Lower lobe of right lung (tissue), 2 donors: ENCODE measurements around the gene DCPS. TPM values are rescaled to one million over a fixed set of nuclear protein-coding genes. Genes with fewer than 3 reads are reported as not detected.

Source experiments
- ATAC-seq, 2 donors: fragments of 200-7000 bp; cut with Tn5 transposase; one replicate each; pipeline ENCODE4 v1.9.1; 2020 to 2022; ENCODE audit warnings: mild to moderate bottlenecking in 2 of 2, moderate library complexity in 2 of 2
- DNase-seq: peaks from one replicate; pipeline ENCODE4 v3.0.0-alpha.2; 2020
- H3K27ac ChIP-seq: fragments of 200-600 bp; one replicate; pipeline ENCODE4 v1.8.0; 2022
- H3K27me3 ChIP-seq: fragments of 200-600 bp; one replicate; pipeline ENCODE4 v1.8.0; 2022; ENCODE audit warnings: low read depth
- H3K36me3 ChIP-seq: fragments of 200-600 bp; one replicate; pipeline ENCODE4 v1.8.0; 2022; ENCODE audit warnings: mild to moderate bottlenecking
- H3K4me1 ChIP-seq: fragments of 200-600 bp; one replicate; pipeline ENCODE4 v1.8.0; 2022
- H3K4me3 ChIP-seq: fragments of 200-600 bp; one replicate; pipeline ENCODE4 v1.8.0; 2022; ENCODE audit warnings: mild to moderate bottlenecking
- H3K9me3 ChIP-seq: fragments of 200-600 bp; one replicate; pipeline ENCODE4 v1.8.0; 2022
- intact Hi-C: fragments of 100-400 bp; cut with DNase I; formaldehyde crosslinking; loops from one replicate; pipeline ENCODE4 v1.11.0; 2022
- total RNA-seq: library from RNA; stranded (reverse); fragmentation: NEBNext Ultra II Directional; extraction: Animal tissue kit (Norgen Biotek cat#: 25700); gene quantifications from one replicate; pipeline ENCODE4 v1.2.1, GENCODE V29; 2021
- TF ChIP-seq, protein P1 (sequence below): fragments of 200-600 bp; IDR thresholded peaks from one replicate; pipeline ENCODE4 v1.8.0; 2022; ENCODE audit warnings: antibody characterized with exemption, mild to moderate bottlenecking
- donor health status: DM: no; HTN: yes; CAD: no; lungs with severe emphysema.

DCPS gene
- total RNA-seq, 1 donor from 2014 or later = 14.7 TPM

DNA sequence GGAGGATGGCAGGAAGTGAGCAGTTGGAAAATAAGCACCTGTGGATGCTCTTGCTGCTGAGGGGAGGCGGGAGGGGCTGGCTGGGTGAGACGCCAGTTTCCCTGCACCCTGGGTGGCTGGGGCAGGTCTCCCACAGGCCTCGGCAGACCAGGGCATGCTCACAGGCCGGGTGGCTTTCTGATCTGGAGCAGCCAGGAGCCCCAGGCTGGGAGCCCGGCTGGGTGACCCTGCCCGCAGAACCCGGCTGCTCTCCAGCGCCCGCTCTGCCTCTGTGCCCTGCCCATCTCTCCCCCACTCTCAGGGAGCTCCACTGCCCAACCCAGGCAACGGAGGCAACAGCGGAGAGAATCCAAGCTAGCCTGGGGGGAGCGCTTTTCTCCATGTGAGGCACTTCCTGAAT lies 24.6 kb downstream of the DCPS start:
- Histone ChIP-seq H3K27me3 (no peaks in the 10 kb centered on the region), H3K27ac (no peak overlapping the region), H3K36me3 (peaks cover 25% of the 10 kb centered on the region), H3K4me3 (no peak overlapping the region), H3K4me1 (peaks cover 8% of the 10 kb centered on the region), H3K9me3 (no peaks in the 10 kb centered on the region)
- TF ChIP-seq, protein P1, sequence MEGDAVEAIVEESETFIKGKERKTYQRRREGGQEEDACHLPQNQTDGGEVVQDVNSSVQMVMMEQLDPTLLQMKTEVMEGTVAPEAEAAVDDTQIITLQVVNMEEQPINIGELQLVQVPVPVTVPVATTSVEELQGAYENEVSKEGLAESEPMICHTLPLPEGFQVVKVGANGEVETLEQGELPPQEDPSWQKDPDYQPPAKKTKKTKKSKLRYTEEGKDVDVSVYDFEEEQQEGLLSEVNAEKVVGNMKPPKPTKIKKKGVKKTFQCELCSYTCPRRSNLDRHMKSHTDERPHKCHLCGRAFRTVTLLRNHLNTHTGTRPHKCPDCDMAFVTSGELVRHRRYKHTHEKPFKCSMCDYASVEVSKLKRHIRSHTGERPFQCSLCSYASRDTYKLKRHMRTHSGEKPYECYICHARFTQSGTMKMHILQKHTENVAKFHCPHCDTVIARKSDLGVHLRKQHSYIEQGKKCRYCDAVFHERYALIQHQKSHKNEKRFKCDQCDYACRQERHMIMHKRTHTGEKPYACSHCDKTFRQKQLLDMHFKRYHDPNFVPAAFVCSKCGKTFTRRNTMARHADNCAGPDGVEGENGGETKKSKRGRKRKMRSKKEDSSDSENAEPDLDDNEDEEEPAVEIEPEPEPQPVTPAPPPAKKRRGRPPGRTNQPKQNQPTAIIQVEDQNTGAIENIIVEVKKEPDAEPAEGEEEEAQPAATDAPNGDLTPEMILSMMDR = no peak
- DNase-seq (no peak), ATAC-seq (no peak)
- intact Hi-C loops = no loop called here

- Histone ChIP-seq H3K4me3 (no peak overlapping the region), H3K9me3 (no peaks in the 10 kb centered on the region), H3K36me3 (peaks cover 27% of the 10 kb centered on the region), H3K27me3 (no peaks in the 10 kb centered on the region), H3K4me1 (peaks cover 8% of the 10 kb centered on the region), H3K27ac (no peak overlapping the region)
- intact Hi-C loops = no loop called here
- ATAC-seq (no peak), DNase-seq (no peak)
- TF ChIP-seq, protein P1 = no peak
Observed at GRCh38 chr11:126328938-126329643, 25.2 kb downstream of the DCPS start.

DNA sequence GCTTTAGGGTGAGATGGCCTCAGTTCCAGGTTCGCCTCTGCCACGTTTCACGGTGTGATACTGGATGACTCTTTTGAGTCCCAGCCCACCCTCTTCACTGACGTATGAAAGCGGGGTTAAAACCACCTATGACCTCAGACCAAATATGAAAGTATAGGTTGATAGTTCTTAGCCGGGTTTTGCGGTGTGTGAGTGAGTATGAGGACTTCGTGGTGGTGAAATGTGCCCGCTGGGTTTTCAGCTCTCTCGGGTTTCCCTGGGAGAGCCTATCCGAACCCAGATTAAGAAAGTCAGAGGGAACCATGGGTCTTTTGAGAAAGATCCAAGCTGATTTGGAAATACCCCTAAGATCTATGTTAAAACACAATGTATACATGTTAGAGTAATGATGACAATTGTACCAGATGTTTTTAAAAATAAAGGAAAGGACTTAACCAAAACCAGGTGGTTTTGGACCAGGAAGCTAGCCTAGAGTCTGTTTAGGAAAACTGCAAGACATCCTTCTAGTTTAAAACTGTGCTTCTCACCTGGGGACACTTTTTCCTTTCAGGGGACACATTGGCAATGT lies 25.9 kb downstream of the DCPS start:
- Histone ChIP-seq H3K9me3 (no peaks in the 10 kb centered on the region), H3K27ac (no peak overlapping the region), H3K27me3 (no peaks in the 10 kb centered on the region), H3K36me3 (peaks cover 32% of the 10 kb centered on the region), H3K4me1 (peaks cover 8% of the 10 kb centered on the region), H3K4me3 (no peak overlapping the region)
- DNase-seq (no peak), ATAC-seq (no peak)
- intact Hi-C loops = no loop called here
- TF ChIP-seq, protein P1 = no peak

DNA sequence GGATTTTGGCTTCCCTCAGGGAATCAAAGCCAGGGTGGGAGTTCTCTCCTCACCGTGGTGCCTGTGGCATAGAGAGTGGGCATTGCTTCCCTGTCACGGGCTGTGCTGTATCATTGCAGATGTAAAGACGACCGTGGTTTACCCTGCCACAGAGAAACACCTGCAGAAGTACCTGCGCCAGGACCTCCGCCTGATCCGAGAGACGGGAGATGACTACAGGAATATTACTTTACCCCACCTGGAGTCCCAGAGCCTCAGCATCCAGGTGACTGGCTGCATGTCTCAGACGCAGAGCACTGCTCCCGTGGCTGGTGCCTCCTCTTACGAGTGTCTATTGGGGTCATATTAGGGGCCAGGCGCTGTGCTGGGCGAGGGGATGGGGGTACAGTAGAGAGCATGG lies 27.4 kb downstream of the DCPS start:
- ATAC-seq = no peak
- H3K4me3 ChIP-seq = no peak overlapping the region

GRCh38 chr11:126332221-126332711 lies 28.4 kb downstream of the DCPS start:
- no peak overlapping the region for H3K4me3 ChIP-seq
- peak; percentile 40 to 58 for ATAC-seq
- intact Hi-C loops = no loop called here
- H3K36me3 ChIP-seq = peaks cover 35% of the 10 kb centered on the region
- H3K27ac ChIP-seq = no peak overlapping the region
- H3K27me3 ChIP-seq = no peaks in the 10 kb centered on the region
- TF ChIP-seq, protein P1 = no peak
- H3K9me3 ChIP-seq = no peaks in the 10 kb centered on the region
- peaks cover 19% of the 10 kb centered on the region for H3K4me1 ChIP-seq
- DNase-seq = no peak

More for the DNA sequence above, 27.4 kb downstream of the DCPS start:
- Histone ChIP-seq H3K4me1 (peaks cover 9% of the 10 kb centered on the region), H3K27me3 (no peaks in the 10 kb centered on the region), H3K36me3 (peaks cover 35% of the 10 kb centered on the region), H3K9me3 (no peaks in the 10 kb centered on the region), H3K27ac (no peak overlapping the region)
- DNase-seq = no peak
- TF ChIP-seq, protein P1 = no peak
- intact Hi-C loops = no loop called here
